Islet precursor cell (in vitro differentiated cells): ENCODE data around the gene GRIFIN.

Experiments
- DNase-seq: peaks from one replicate; pipeline ENCODE4 v3.0.0-alpha.2; 2018

Gene GRIFIN

GRCh38 chr7:2452643-2453270 is 23.4 kb downstream of the GRIFIN start:
- DNase-seq = no peak

- DNase-seq = peak; percentile 54
Measured at GRCh38 chr7:2452074-2452507, 24.1 kb downstream of the GRIFIN start.

- DNase-seq = peak; percentile 91
Measured at GRCh38 chr7:2451171-2452073, 24.8 kb downstream of the GRIFIN start.

GRCh38 chr7:2450198-2451107 is 25.7 kb downstream of the GRIFIN start:
- DNase-seq = no peak

GRCh38 chr7:2446676-2447075 is 29.5 kb downstream of the GRIFIN start:
- no peak for DNase-seq

GRCh38 chr7:2445898-2446555 is 30.2 kb downstream of the GRIFIN start:
- DNase-seq = no peak

- no peak for DNase-seq
Measured at GRCh38 chr7:2445047-2445446, 31.2 kb downstream of the GRIFIN start.

GRCh38 chr7:2444476-2444875 is 31.7 kb downstream of the GRIFIN start:
- DNase-seq = peak; percentile 87

GRCh38 chr7:2443491-2443890 is 32.7 kb downstream of the GRIFIN start:
- DNase-seq = no peak

- DNase-seq = no peak
Measured at GRCh38 chr7:2441430-2442058, 34.7 kb downstream of the GRIFIN start.

- DNase-seq = peak; percentile 76
Measured at GRCh38 chr7:2440608-2441245, 35.5 kb downstream of the GRIFIN start.

GRCh38 chr7:2438775-2439174 is 37.4 kb downstream of the GRIFIN start:
- no peak for DNase-seq

- DNase-seq = no peak
Measured at GRCh38 chr7:2438186-2438585, 38.0 kb downstream of the GRIFIN start.

GRCh38 chr7:2437537-2438148 is 38.6 kb downstream of the GRIFIN start:
- peak; percentile 43 for DNase-seq

- DNase-seq = peak; percentile 12
Measured at GRCh38 chr7:2437136-2437535, 39.1 kb downstream of the GRIFIN start.

- DNase-seq = no peak
Measured at GRCh38 chr7:2436341-2437104, 39.7 kb downstream of the GRIFIN start.

GRCh38 chr7:2435146-2435545 is 41.1 kb downstream of the GRIFIN start:
- no peak for DNase-seq

- DNase-seq = no peak
Measured at GRCh38 chr7:2433713-2434550, 42.3 kb downstream of the GRIFIN start.
